HepG2 (cell line): ENCODE measurements around the gene CSNK1A1. TPM values are rescaled to one million over a fixed set of nuclear protein-coding genes. Genes with fewer than 3 reads are reported as not detected.
A peak's percentile ranks its signal among the peaks of the same experiment; 100 is the strongest.

Source experiments
- ARID3A ChIP-seq: IDR thresholded peaks from 2 replicates; pipeline ENCODE4 v1.6.1; 2012; ENCODE audit warnings: low read depth, low read length, improper control_type of control experiment
- ATF7-NPFF ChIP-seq: sonication (generic); formaldehyde crosslinking; IDR thresholded peaks from 2 replicates; pipeline ENCODE4 v1.8.1; 2023; ENCODE audit warnings: mild to moderate bottlenecking, low read depth, missing genetic modification reagents, moderate library complexity
- BORCS8-MEF2B ChIP-seq: sonication (generic); formaldehyde crosslinking; IDR thresholded peaks from 2 replicates; pipeline ENCODE4 v1.8.0; 2022; ENCODE audit warnings: mild to moderate bottlenecking, missing genetic modification reagents
- CBFB ChIP-seq: sonication (generic); formaldehyde crosslinking; IDR thresholded peaks from 2 replicates; pipeline ENCODE4 v1.4.0; 2020; ENCODE audit warnings: missing genetic modification reagents
- CCDC6 ChIP-seq: sonication (generic); formaldehyde crosslinking; IDR thresholded peaks from 2 replicates; pipeline ENCODE4 v1.8.1; 2022; ENCODE audit warnings: mild to moderate bottlenecking, missing genetic modification reagents, moderate library complexity
- FOSL1 ChIP-seq: sonication (generic); formaldehyde crosslinking; IDR thresholded peaks from 2 replicates; pipeline ENCODE4 v1.9.0; 2021; ENCODE audit warnings: missing genetic modification reagents, borderline replicate concordance
- FOSL2 ChIP-seq: sonication (generic); formaldehyde crosslinking; IDR thresholded peaks from 2 replicates; pipeline ENCODE4 v1.4.0; 2020; ENCODE audit warnings: missing genetic modification reagents
- HNRNPL ChIP-seq: fragments of 200-400 bp; formaldehyde crosslinking; IDR thresholded peaks from 2 replicates; pipeline ENCODE4 v1.6.1; 2017; ENCODE audit warnings: mild to moderate bottlenecking, low read depth, low read length
- NPAS2 ChIP-seq: sonication (generic); formaldehyde crosslinking; IDR thresholded peaks from 2 replicates; pipeline ENCODE4 v1.8.0; 2022; ENCODE audit warnings: mild to moderate bottlenecking, missing genetic modification reagents, borderline replicate concordance
- SALL1 ChIP-seq: sonication (generic); formaldehyde crosslinking; IDR thresholded peaks from 2 replicates; pipeline ENCODE4 v1.8.0; 2022; ENCODE audit warnings: mild to moderate bottlenecking, missing genetic modification reagents
- SRSF9 ChIP-seq: fragments of 200-400 bp; formaldehyde crosslinking; IDR thresholded peaks from 2 replicates; pipeline ENCODE4 v1.6.1; 2018; ENCODE audit warnings: borderline replicate concordance, mild to moderate bottlenecking, low read depth, low read length; ENCODE audit not compliant: insufficient read depth, poor library complexity, severe bottlenecking
- TFAP4 ChIP-seq: sonication (generic); IDR thresholded peaks from 2 replicates; pipeline ENCODE4 v1.6.1; 2016; ENCODE audit warnings: low read depth, borderline replicate concordance
- USF2 ChIP-seq, 2 experiments: sonication (generic) in 1 of 2; formaldehyde crosslinking in 1 of 2; IDR thresholded peaks; 2 replicates each; pipeline versions ENCODE4 v1.5.1 to v1.6.1; 2011 to 2020; ENCODE audit warnings: borderline replicate concordance in 1 of 2, low read depth in 1 of 2, low read length in 1 of 2, mild to moderate bottlenecking in 1 of 2, missing genetic modification reagents in 1 of 2, moderate library complexity in 1 of 2
- ZIK1 ChIP-seq: sonication (generic); formaldehyde crosslinking; IDR thresholded peaks from 2 replicates; pipeline ENCODE4 v1.5.0; 2020; ENCODE audit warnings: mild to moderate bottlenecking, low read depth, missing genetic modification reagents, borderline replicate concordance
- ZMYM3 ChIP-seq: sonication (generic); formaldehyde crosslinking; IDR thresholded peaks from 2 replicates; pipeline ENCODE4 v1.5.1; 2020; ENCODE audit warnings: mild to moderate bottlenecking, missing genetic modification reagents
- ZNF552 ChIP-seq: sonication (generic); formaldehyde crosslinking; IDR thresholded peaks from 2 replicates; pipeline ENCODE4 v1.9.0; 2022; ENCODE audit warnings: missing genetic modification reagents, mild to moderate bottlenecking, borderline replicate concordance
- ZNF557 ChIP-seq: sonication (generic); formaldehyde crosslinking; IDR thresholded peaks from 2 replicates; pipeline ENCODE4 v1.4.0; 2020; ENCODE audit warnings: missing genetic modification reagents
- ZNF674 ChIP-seq: sonication (generic); formaldehyde crosslinking; IDR thresholded peaks from 2 replicates; pipeline ENCODE4 v1.5.0; 2020; ENCODE audit warnings: low read depth, mild to moderate bottlenecking, missing genetic modification reagents
- ZNF687 ChIP-seq: sonication (generic); formaldehyde crosslinking; IDR thresholded peaks from 2 replicates; pipeline ENCODE4 v1.5.1; 2020; ENCODE audit warnings: mild to moderate bottlenecking, missing genetic modification reagents, moderate library complexity
- ZNF775 ChIP-seq: sonication (generic); formaldehyde crosslinking; IDR thresholded peaks from 2 replicates; pipeline ENCODE4 v1.4.0; 2020; ENCODE audit warnings: missing genetic modification reagents, mild to moderate bottlenecking, moderate library complexity, borderline replicate concordance
- ZNF841 ChIP-seq: sonication (generic); formaldehyde crosslinking; IDR thresholded peaks from 2 replicates; pipeline ENCODE4 v1.8.1; 2023; ENCODE audit warnings: missing genetic modification reagents, borderline replicate concordance
- polyA plus RNA-seq, 8 experiments: library from polyadenylated mRNA; depleted of rRNA in 3 of 8; stranded (reverse) in 7 of 8; unstranded in 1 of 8; fragments of >200 nt; fragmentation: Illumina TruSeq in 4 of 8; extraction: Trizol in 4 of 8; gene quantifications; 2 replicates each; pipeline versions ENCODE4 v1.2.1 to v1.2.3, GENCODE V29; 2011 to 2016; ENCODE audit warnings: low read depth in 4 of 8, missing spikeins in 1 of 8, mixed read lengths in 1 of 8; ENCODE audit not compliant: insufficient read depth in 1 of 8
- total RNA-seq, 5 experiments: library from RNA; depleted of rRNA; stranded (reverse); fragments of >200 nt; fragmentation: Illumina TruSeq; extraction: Trizol; gene quantifications; 2 replicates each; pipeline ENCODE4 v1.2.3, GENCODE V29; 2016; ENCODE audit warnings: low read depth in 1 of 5

CSNK1A1 gene
- total and polyA plus RNA-seq, 2 of the 13 experiments (the other 11 are each of a cell fraction or from before 2014, with no cell fraction given), result 89.0 to 149 TPM

- no peak for TF ChIP-seq ZNF557 (CRISPR knock-in tag)
- no peak for TF ChIP-seq SRSF9
- no peak for TF ChIP-seq ZNF674 (CRISPR knock-in tag)
- no peak for TF ChIP-seq NPAS2 (CRISPR knock-in tag)
- TF ChIP-seq ZIK1 (CRISPR knock-in tag), result no peak
- no peak for TF ChIP-seq ZNF841 (CRISPR knock-in tag)
- no peak for TF ChIP-seq CBFB (CRISPR knock-in tag)
- TF ChIP-seq SALL1 (CRISPR knock-in tag), result peak; percentile 68; the same call in 1 of the 2 replicates
- no peak for TF ChIP-seq USF2 (IDR thresholded peaks at IDR 0.05; ENCODE audit: low read depth, low read length)
- TF ChIP-seq USF2 (CRISPR knock-in tag; IDR thresholded peaks at IDR 0.05; ENCODE audit: borderline replicate concordance), result no peak
- TF ChIP-seq BORCS8-MEF2B (CRISPR knock-in tag), result no peak
- TF ChIP-seq HNRNPL, result peak; percentile 58; the same call in 1 of the 2 replicates
- peak; percentile 76 for TF ChIP-seq FOSL2 (CRISPR knock-in tag)
- peak; percentile 91 for TF ChIP-seq ZNF687
- peak; percentile 42; the same call in 1 of the 2 replicates for TF ChIP-seq ZMYM3 (CRISPR knock-in tag)
- no peak for TF ChIP-seq CCDC6 (CRISPR knock-in tag)
- no peak for TF ChIP-seq ZNF775 (CRISPR knock-in tag)
- peak; percentile 52; the same call in 1 of the 2 replicates for TF ChIP-seq FOSL1
- TF ChIP-seq ZNF552, result no peak
- TF ChIP-seq TFAP4, result peak; percentile 19; the same call in 1 of the 2 replicates
- no peak for TF ChIP-seq ARID3A
- peak; percentile 37; the same call in 1 of the 2 replicates for TF ChIP-seq ATF7-NPFF (CRISPR knock-in tag)
These were observed 77.0 kb downstream of the CSNK1A1 start (continued) for GRCh38 chr5:149474198-149474597.
